ENCODE measurements around the gene DAND5.
A peak's percentile ranks its signal among the peaks of the same experiment; 100 is the strongest.
"Not testable (repeated sequence)": the region's sequence is repeated elsewhere in the genome, so short reads cannot be mapped to it uniquely, and the experiment has no call there.

DAND5 gene

GRCh38 chr19:12967907-12968306, 1.5 kb upstream of the DAND5 start:
- DNase-seq = no peak

GRCh38 chr19:12970070-12970820, 869 bp downstream of the DAND5 start:
- DNase-seq = no peak

- DNase-seq = no peak
Measured at GRCh38 chr19:12973236-12973635, 3.9 kb downstream of the DAND5 start.

GRCh38 chr19:12974301-12975220, 5.2 kb downstream of the DAND5 start:
- peak; percentile 77 to 96 for DNase-seq

- peak in 1 of 2 experiments; percentile 62 for DNase-seq
Measured at GRCh38 chr19:12975221-12975741, 5.9 kb downstream of the DAND5 start.

- DNase-seq = not testable (repeated sequence)
Measured at GRCh38 chr19:12976109-12976508, 6.7 kb downstream of the DAND5 start.

GRCh38 chr19:12979974-12980373, 10.6 kb downstream of the DAND5 start:
- DNase-seq = no peak

GRCh38 chr19:12982648-12983047, 13.3 kb downstream of the DAND5 start:
- no peak for DNase-seq

GRCh38 chr19:12983091-12983490, 13.7 kb downstream of the DAND5 start:
- DNase-seq = no peak

- DNase-seq = peak; percentile 56 to 92
Measured at GRCh38 chr19:12983542-12984142, 14.3 kb downstream of the DAND5 start.

- DNase-seq = no peak
Measured at GRCh38 chr19:12984143-12984627, 14.8 kb downstream of the DAND5 start.

GRCh38 chr19:12984683-12985048, 15.3 kb downstream of the DAND5 start:
- DNase-seq = no peak

- DNase-seq = no peak
Measured at GRCh38 chr19:12985049-12985776, 15.8 kb downstream of the DAND5 start.

- no peak for DNase-seq
Measured at GRCh38 chr19:12986726-12987125, 17.4 kb downstream of the DAND5 start.

GRCh38 chr19:12987190-12987589, 17.8 kb downstream of the DAND5 start:
- no peak for DNase-seq

GRCh38 chr19:12987781-12988180, 18.4 kb downstream of the DAND5 start:
- DNase-seq = no peak

- no peak for DNase-seq
Measured at GRCh38 chr19:12990431-12990830, 21.1 kb downstream of the DAND5 start.

- no peak for DNase-seq
Measured at GRCh38 chr19:12990853-12991252, 21.5 kb downstream of the DAND5 start.

GRCh38 chr19:12991296-12991695, 21.9 kb downstream of the DAND5 start:
- DNase-seq = no peak

- DNase-seq = no peak
Measured at GRCh38 chr19:12992729-12993128, 23.4 kb downstream of the DAND5 start.

- DNase-seq = no peak
Measured at GRCh38 chr19:12993562-12993961, 24.2 kb downstream of the DAND5 start.
